ENCODE results near the gene OPTN. TPM values are rescaled to one million over a fixed set of nuclear protein-coding genes. Genes with fewer than 3 reads are reported as not detected.

OPTN gene
- total and polyA plus RNA-seq, 8 donors = 13.9 to 47.9 (median 24.4) TPM

Other genes starting within 250 kb of the OPTN start
- gene CCDC3, start 98.5 kb upstream of the OPTN start, total RNA-seq = 1 to 10 TPM in 3 of 6 donors, under 1 TPM in 3; 0.60 to 2.7 (median 1.5) TPM
- gene CCDC3, start 98.5 kb upstream of the OPTN start, polyA plus RNA-seq = 1 to 10 TPM; 2.3 to 4.7 TPM
- gene MCM10, start 61.4 kb downstream of the OPTN start, total RNA-seq = under 1 TPM in 5 of 6 donors, not detected in 1; 0.12 to 0.35 (median 0.32) TPM
- under 1 TPM; 0.05 to 0.15 TPM for gene MCM10, start 61.4 kb downstream of the OPTN start, polyA plus RNA-seq
- not detected for gene UCMA, start 134.2 kb downstream of the OPTN start, total RNA-seq
- gene UCMA, start 134.2 kb downstream of the OPTN start, polyA plus RNA-seq = not detected
- 10 to 100 TPM; 13.4 to 22.5 (median 18.3) TPM for gene PHYH, start 199.9 kb downstream of the OPTN start, total RNA-seq
- gene PHYH, start 199.9 kb downstream of the OPTN start, polyA plus RNA-seq = 10 to 100 TPM; 20.0 to 32.0 TPM
- 10 to 100 TPM; 14.4 to 24.6 (median 19.7) TPM for gene SEPHS1, start 248.1 kb downstream of the OPTN start, total RNA-seq
- gene SEPHS1, start 248.1 kb downstream of the OPTN start, polyA plus RNA-seq = 10 to 100 TPM; 14.3 to 21.3 TPM

Measured in pancreas (tissue), 8 donors.